ENCODE results near the gene PIGZ. TPM values are rescaled to one million over a fixed set of nuclear protein-coding genes. Genes with fewer than 3 reads are reported as not detected.
A peak's percentile ranks its signal among the peaks of the same experiment; 100 is the strongest.

PIGZ gene
- total RNA-seq, 4 donors from 2014 or later, result 143 to 541 (median 233) TPM

- H3K27me3 ChIP-seq, result no peaks in the 10 kb centered on the region
- no peak for DNase-seq
- in situ Hi-C loops (cut with MboI; ENCODE audit: low pct_ligation_motif_present in 1 of 4, low pct_unique_long_range_greater_than_20kb in 1 of 4, low sequenced_read_pairs in 3 of 4) (loop anchor here in 2 of 4 donors (25.0 kb wide), 2 partner anchors 126 to 351 kb away; no protein-coding TSS in a partner anchor), intact Hi-C loops (cut with DNase I; ENCODE audit: low total_unique reads) (no loop called here)
- no peaks in the 10 kb centered on the region for H3K36me3 ChIP-seq
- no peak overlapping the region for H3K4me3 ChIP-seq
- H3K4me1 ChIP-seq, result peaks cover 6 to 75% (median 28%) of the 10 kb centered on the region in 4 donors
- no peak for TF ChIP-seq POLR2AphosphoS5 (IDR thresholded peaks at IDR 0.05)
- no peak for TF ChIP-seq POLR2A (IDR thresholded peaks at IDR 0.05)
- TF ChIP-seq EP300 (IDR thresholded peaks at IDR 0.05; ENCODE audit: low read depth), result no peak
- TF ChIP-seq CTCF (IDR thresholded peaks at IDR 0.05), result no peak
- WGBS, 2 donors (ENCODE audit: low coverage in 1 of 2), result 48 to 70% methylated on average over 6 to 10 of the region's 10 CpGs
- peak overlapping the region; percentile 81 to 86 (median 84) for H3K27ac ChIP-seq
- H3K9me3 ChIP-seq, result no peaks in the 10 kb centered on the region
Measured at GRCh38 chr3:196962930-196963630, 5.6 kb downstream of the PIGZ start.

GRCh38 chr3:196962108-196962929 is 6.3 kb downstream of the PIGZ start:
- DNase-seq, result no peak
- peak; percentile 23 for TF ChIP-seq POLR2A (IDR thresholded peaks at IDR 0.05)
- TF ChIP-seq EP300 (IDR thresholded peaks at IDR 0.05; ENCODE audit: low read depth), result no peak
- peak in 1 of 3 donors; percentile 30 for TF ChIP-seq POLR2AphosphoS5 (IDR thresholded peaks at IDR 0.05)
- peak in 1 of 5 experiments; percentile 16 for TF ChIP-seq CTCF (IDR thresholded peaks at IDR 0.05)
- Histone ChIP-seq H3K9me3 (no peaks in the 10 kb centered on the region), H3K4me3 (no peak overlapping the region), H3K4me1 (peaks cover 0 to 68% (median 22%) of the 10 kb centered on the region in 4 donors), H3K27ac (peak overlapping the region; percentile 81 to 86 (median 84)), H3K36me3 (no peaks in the 10 kb centered on the region), H3K27me3 (no peaks in the 10 kb centered on the region)
- WGBS, 2 donors (ENCODE audit: low coverage in 1 of 2), result 31 to 46% methylated on average over 2 to 9 of the region's 9 CpGs
- intact Hi-C loops (cut with DNase I; ENCODE audit: low total_unique reads) (no loop called here), in situ Hi-C loops (cut with MboI; ENCODE audit: low pct_ligation_motif_present in 1 of 4, low pct_unique_long_range_greater_than_20kb in 1 of 4, low sequenced_read_pairs in 3 of 4) (loop anchor here in 2 of 4 donors (25.0 kb wide), 2 partner anchors 125 to 350 kb away; no protein-coding TSS in a partner anchor)

GRCh38 chr3:196954832-196955231 is 13.8 kb downstream of the PIGZ start:
- 79 to 86% methylated on average over 7 of the region's 7 CpGs for WGBS, 2 donors (ENCODE audit: low coverage in 1 of 2)
- intact Hi-C loops (cut with DNase I; ENCODE audit: low total_unique reads) (no loop called here), in situ Hi-C loops (cut with MboI; ENCODE audit: low pct_ligation_motif_present in 1 of 4, low pct_unique_long_range_greater_than_20kb in 1 of 4, low sequenced_read_pairs in 3 of 4) (loop anchor here in 3 of 4 donors (10.0 to 25.0 kb wide), 3 partner anchors 100 to 343 kb away; no protein-coding TSS in a partner anchor)
- no peaks in the 10 kb centered on the region for H3K9me3 ChIP-seq
- no peak overlapping the region for H3K27ac ChIP-seq
- no peaks in the 10 kb centered on the region for H3K27me3 ChIP-seq
- no peak for DNase-seq
- H3K4me1 ChIP-seq, result peaks cover 0 to 3% (median 0%) of the 10 kb centered on the region in 4 donors
- TF ChIP-seq POLR2A (IDR thresholded peaks at IDR 0.05) (no peak), CTCF (IDR thresholded peaks at IDR 0.05) (no peak), EP300 (IDR thresholded peaks at IDR 0.05; ENCODE audit: low read depth) (no peak), POLR2AphosphoS5 (IDR thresholded peaks at IDR 0.05) (no peak)
- H3K36me3 ChIP-seq, result peaks cover 0 to 6% (median 2%) of the 10 kb centered on the region in 4 donors
- no peak overlapping the region for H3K4me3 ChIP-seq

GRCh38 chr3:196951371-196951770 is 17.3 kb downstream of the PIGZ start:
- no peak for TF ChIP-seq POLR2A (IDR thresholded peaks at IDR 0.05)
- no peak for TF ChIP-seq CTCF (IDR thresholded peaks at IDR 0.05)
- no peak for TF ChIP-seq POLR2AphosphoS5 (IDR thresholded peaks at IDR 0.05)
- no peak for TF ChIP-seq EP300 (IDR thresholded peaks at IDR 0.05; ENCODE audit: low read depth)
- 96 to 100% methylated on average over 2 to 3 of the region's 3 CpGs for WGBS, 2 donors (ENCODE audit: low coverage in 1 of 2)
- DNase-seq, result no peak
- Histone ChIP-seq H3K27ac (no peak overlapping the region), H3K9me3 (no peaks in the 10 kb centered on the region), H3K36me3 (peaks cover 0 to 6% (median 2%) of the 10 kb centered on the region in 4 donors), H3K4me1 (no peaks in the 10 kb centered on the region), H3K4me3 (no peak overlapping the region), H3K27me3 (no peaks in the 10 kb centered on the region)
- intact Hi-C loops (cut with DNase I; ENCODE audit: low total_unique reads) (no loop called here), in situ Hi-C loops (cut with MboI; ENCODE audit: low pct_ligation_motif_present in 1 of 4, low pct_unique_long_range_greater_than_20kb in 1 of 4, low sequenced_read_pairs in 3 of 4) (loop anchor here in 3 of 4 donors (10.0 to 25.0 kb wide), 3 partner anchors 97 to 339 kb away; no protein-coding TSS in a partner anchor)
